Spleen (tissue), 7 donors: ENCODE measurements around the gene OR5B2.

Source experiments
- POLR2A ChIP-seq, 3 donors: fragments of 450-650 bp; IDR thresholded peaks; one replicate each; pipeline ENCODE4 v1.5.1; 2017; ENCODE audit warnings: antibody characterized with exemption in 3 of 3, mild to moderate bottlenecking in 1 of 3
- POLR2AphosphoS5 ChIP-seq, 3 donors: sonication (generic); formaldehyde crosslinking; IDR thresholded peaks; one replicate each; pipeline ENCODE4 v1.5.1; 2017; ENCODE audit warnings: antibody characterized with exemption in 3 of 3
- TF ChIP-seq, protein P1 (sequence below), 11 experiments: fragments of 200-600 bp in 7 of 11; fragments of 450-650 bp in 4 of 11; sonication (generic) in 4 of 11; IDR thresholded peaks in 8 of 11; conservative IDR thresholded peaks in 3 of 11; 1 replicate in 7 of 11; 2 replicates in 4 of 11; pipeline versions ENCODE4 v1.4.0 to v1.8.0; 2016 to 2021; ENCODE audit warnings: antibody characterized with exemption in 11 of 11, inconsistent platforms in 4 of 11, mild to moderate bottlenecking in 1 of 11
- donor health status: DM: no; HTN: no; CAD: no; lungs with moderate emphysema.
- donor health status: DM: no; HTN: no; CAD: no.
- donor health status: DM: no; HTN: no; CAD: no.

DNA sequence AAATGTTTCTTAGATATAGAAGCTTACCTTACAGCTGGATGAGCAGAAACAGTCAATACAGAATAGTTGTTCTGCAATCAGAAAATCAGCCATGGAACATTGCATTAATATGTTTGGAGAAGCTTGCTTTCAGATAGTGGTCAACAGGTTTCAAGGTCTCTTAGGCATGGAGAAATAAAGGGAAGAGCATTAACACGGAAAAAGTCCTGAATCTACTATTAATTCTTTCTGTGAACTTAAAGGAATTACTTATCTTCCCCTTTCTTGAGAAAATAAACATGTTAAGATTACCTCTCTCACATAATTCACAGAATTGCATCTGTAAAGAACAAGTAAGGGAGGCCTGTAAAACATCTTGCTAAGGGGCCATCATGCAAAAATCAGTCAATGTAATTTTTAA is 21.1 kb downstream of the OR5B2 start, which contains the start of gene OR5B3:
- TF ChIP-seq, protein P1, sequence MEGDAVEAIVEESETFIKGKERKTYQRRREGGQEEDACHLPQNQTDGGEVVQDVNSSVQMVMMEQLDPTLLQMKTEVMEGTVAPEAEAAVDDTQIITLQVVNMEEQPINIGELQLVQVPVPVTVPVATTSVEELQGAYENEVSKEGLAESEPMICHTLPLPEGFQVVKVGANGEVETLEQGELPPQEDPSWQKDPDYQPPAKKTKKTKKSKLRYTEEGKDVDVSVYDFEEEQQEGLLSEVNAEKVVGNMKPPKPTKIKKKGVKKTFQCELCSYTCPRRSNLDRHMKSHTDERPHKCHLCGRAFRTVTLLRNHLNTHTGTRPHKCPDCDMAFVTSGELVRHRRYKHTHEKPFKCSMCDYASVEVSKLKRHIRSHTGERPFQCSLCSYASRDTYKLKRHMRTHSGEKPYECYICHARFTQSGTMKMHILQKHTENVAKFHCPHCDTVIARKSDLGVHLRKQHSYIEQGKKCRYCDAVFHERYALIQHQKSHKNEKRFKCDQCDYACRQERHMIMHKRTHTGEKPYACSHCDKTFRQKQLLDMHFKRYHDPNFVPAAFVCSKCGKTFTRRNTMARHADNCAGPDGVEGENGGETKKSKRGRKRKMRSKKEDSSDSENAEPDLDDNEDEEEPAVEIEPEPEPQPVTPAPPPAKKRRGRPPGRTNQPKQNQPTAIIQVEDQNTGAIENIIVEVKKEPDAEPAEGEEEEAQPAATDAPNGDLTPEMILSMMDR (IDR thresholded peaks at IDR 0.05 in 8 of 11, conservative IDR thresholded peaks at IDR 0.05 in 3 of 11) = no peak
- TF ChIP-seq POLR2AphosphoS5 (IDR thresholded peaks at IDR 0.05) (no peak), POLR2A (IDR thresholded peaks at IDR 0.05) (no peak)
